Left colon (tissue), 2 donors: ENCODE data around the gene SPIN3. TPM values are rescaled to one million over a fixed set of nuclear protein-coding genes. Genes with fewer than 3 reads are reported as not detected.
"Not testable (repeated sequence)": the region's sequence is repeated elsewhere in the genome, so short reads cannot be mapped to it uniquely, and the experiment has no call there.

Experiments
- ATAC-seq: fragments of 200-7000 bp; cut with Tn5 transposase; one replicate; pipeline ENCODE4 v1.9.1; 2020; ENCODE audit warnings: mild to moderate bottlenecking, moderate library complexity
- DNase-seq, 2 donors: peaks; one replicate each; pipeline ENCODE4 v3.0.0-alpha.2; 2020
- intact Hi-C, 2 donors: fragments of 100-400 bp; cut with DNase I in 1 of 2; cut with micrococcal nuclease in 1 of 2; formaldehyde crosslinking; loops; one replicate each; pipeline versions ENCODE4 v1.11.2 to v1.14.0; 2022; cut with DNase I, micrococcal nuclease
- long read RNA-seq: library from polyadenylated mRNA; unstranded; transcript quantifications from one replicate; pipeline ENCODE4 v2.0.0, GENCODE V29; 2021
- total RNA-seq, 2 donors: library from RNA; stranded (reverse); fragmentation: NEBNext Ultra II Directional; extraction: Animal tissue kit (Norgen Biotek cat#: 25700); gene quantifications; one replicate each; pipeline ENCODE4 v1.2.1, GENCODE V29; 2021
- donor health status: DM: no; HTN: no; CAD: no.
- donor health status: DM: yes; HTN: yes; CAD: no.

The SPIN3 gene
- 1 to 10 TPM; 6.6 to 8.9 TPM for total RNA-seq
- long read RNA-seq, full-length matches to known transcripts = 6 of 6 reads
- long read RNA-seq, partial matches to known transcripts = 0 of 6 reads
- long read RNA-seq, other reads (novel, unspliced or antisense) = 0 of 6 reads

- peak; percentile 100 for ATAC-seq
- intact Hi-C loops = no loop called here
- peak; percentile 88 to 90 for DNase-seq
Observed at GRCh38 chrX:56995271-56995994, at the start of gene SPIN3. TSS of gene SPIN3 (minus strand) at chrX:56995541. CDS start at chrX:56994947, 594 bp downstream.

DNA sequence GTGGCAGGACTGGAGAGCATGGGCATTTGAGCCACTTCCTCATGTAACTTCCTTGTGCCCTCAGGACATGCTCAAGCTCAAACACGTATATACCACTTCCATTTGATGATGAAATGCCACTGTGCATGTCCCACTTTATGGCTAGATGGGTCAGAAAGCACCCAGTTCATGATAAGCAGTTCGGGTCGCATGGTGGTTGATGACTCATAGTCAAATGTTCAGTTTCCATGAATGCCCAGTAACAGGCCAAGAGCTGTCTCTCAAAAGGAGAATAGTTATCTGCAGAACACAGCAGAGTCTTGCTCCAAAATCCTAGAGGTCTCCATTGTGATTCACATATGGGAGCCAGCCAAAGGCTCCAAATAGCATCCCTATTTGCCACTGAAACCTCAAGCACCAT, 48.9 kb upstream of the SPIN3 start:
- ATAC-seq (no peak), DNase-seq (no peak)
- intact Hi-C loops = no loop called here

DNA sequence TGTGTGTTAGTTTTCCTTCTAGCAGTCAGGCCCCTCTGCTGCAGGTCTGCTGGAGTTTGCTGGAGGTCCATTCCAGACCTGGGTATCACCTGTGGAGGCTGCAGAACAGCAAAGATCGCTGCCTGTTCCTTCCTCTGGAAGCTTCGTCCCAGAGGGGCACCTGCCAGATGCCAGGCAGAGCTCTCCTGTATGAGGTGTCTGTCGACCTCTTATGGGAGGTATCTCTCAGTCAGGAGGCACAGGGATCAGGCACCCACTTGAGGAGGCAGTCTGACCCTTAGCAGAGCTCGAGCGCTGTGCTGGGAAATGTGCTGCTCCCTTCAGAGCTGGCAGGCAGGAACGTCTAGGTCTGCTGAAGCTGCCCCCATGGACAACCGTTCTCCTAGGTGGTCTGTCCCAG, 41.9 kb upstream of the SPIN3 start:
- ATAC-seq, intact Hi-C loops, DNase-seq: not testable (repeated sequence)

DNA sequence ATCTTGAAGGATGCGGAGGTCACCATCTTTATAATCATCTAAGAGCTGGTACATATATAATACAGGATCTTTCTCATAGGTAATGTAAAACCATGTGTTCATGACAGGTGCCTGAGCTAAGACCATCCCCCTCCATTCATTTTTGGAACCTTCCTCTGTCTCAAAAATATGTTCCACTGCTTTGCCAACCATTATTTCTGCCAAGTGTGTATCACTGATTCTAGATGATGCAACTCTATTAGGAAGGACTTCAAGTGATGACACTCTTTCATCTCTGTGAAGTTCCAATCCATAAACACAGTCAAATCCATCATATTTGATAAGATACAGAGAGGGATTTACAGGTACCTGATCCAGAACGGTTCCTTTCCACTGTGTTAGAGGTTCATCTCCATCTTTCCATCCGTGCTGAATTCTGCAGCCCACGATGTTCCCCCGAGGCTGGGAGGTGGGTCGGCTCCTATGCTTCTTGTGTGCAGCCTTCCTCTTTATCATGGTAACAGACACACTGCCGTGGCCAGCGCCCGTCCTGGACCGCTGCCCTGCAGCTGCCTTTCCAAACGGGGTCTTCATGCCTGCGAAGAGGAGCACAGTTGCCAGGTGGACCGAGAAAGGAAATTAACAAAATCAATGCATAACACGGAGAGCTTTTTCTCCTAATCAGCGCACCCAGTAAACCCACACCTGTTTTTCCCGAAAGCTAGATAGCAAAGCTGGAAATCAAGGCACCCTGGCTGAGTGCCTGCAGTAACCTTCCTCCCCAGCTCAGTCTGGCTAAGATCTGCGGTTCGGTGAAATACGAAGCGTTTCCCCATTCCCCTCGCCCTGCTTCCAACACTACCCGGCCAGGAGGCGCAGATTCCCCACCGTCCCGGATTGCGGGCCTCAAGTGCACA, 718 bp downstream of the SPIN3 start:
- ATAC-seq = peak; percentile 36
- intact Hi-C loops = no loop called here
- no peak for DNase-seq

- no peak for ATAC-seq
- no peak for DNase-seq
- intact Hi-C loops = no loop called here
Observed at GRCh38 chrX:56987741-56988140, 7.6 kb downstream of the SPIN3 start.

GRCh38 chrX:56986138-56986537, 9.2 kb downstream of the SPIN3 start:
- intact Hi-C loops = no loop called here
- no peak for DNase-seq
- ATAC-seq = no peak

GRCh38 chrX:56978172-56978571, 17.2 kb downstream of the SPIN3 start:
- ATAC-seq (peak; percentile 83), DNase-seq (peak in 1 of 2 donors; percentile 11)
- intact Hi-C loops = no loop called here

DNA sequence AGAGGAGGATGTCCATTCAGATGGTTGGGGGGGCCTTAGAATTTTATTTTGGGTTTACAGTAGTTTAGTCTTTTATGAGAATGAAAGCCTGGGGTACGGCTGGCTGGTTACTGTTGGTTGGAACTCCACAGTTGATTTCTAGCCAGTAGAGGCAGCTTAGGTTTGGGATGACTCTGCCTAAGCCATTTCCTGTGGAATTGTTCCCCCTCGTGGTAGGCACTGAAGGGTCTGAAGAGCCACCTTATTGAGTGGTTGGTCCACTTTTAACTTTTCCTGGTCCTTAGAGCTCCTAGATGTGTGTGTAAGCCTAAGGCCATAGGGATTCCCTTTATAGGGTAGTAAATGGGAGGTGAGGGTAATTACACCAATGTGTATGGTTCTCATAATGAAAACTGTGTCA, 19.7 kb downstream of the SPIN3 start:
- intact Hi-C loops = no loop called here
- ATAC-seq = peak; percentile 68
- DNase-seq = no peak

DNA sequence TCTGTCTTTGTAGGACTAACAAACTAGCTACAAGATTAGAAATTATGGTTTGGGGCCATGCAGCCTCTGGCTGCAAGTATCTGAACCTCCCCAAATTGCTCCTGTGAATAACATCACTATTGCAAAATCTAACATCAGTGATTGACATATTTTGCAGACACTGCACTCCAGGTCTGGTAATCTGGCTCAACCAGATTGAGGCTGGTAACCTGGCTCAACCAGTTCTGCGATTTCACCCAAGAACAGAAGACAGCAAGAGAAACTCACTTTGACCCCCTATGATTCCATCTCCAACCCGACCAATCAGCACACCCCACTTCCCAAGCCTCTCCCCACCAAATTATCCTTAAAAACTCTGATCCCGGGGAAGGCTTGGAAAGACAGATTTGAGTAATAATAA, 20.9 kb downstream of the SPIN3 start:
- ATAC-seq (no peak), DNase-seq (no peak)
- intact Hi-C loops = no loop called here

DNA sequence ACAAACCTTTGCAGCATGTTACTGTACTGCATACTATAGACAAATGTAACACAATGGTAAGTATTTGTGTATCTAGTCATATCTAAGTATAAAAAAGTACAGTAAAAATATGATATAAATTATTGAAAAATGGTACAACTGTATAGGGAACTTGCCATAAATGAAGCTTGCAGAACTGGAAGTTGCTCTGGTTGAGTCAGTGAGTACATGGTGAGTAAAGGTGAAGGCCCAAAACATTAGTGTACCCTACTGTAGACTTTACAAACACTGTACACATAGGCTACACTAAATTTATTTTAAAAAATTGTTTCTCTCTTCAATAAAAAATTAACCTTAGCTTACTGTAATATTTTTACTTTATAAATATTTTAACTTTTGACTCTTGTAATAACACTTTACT, 25.8 kb downstream of the SPIN3 start:
- no peak for ATAC-seq
- intact Hi-C loops = no loop called here
- DNase-seq = no peak

- ATAC-seq (no peak), DNase-seq (no peak)
- intact Hi-C loops = no loop called here
Observed at GRCh38 chrX:56968980-56969379, 26.4 kb downstream of the SPIN3 start.

DNA sequence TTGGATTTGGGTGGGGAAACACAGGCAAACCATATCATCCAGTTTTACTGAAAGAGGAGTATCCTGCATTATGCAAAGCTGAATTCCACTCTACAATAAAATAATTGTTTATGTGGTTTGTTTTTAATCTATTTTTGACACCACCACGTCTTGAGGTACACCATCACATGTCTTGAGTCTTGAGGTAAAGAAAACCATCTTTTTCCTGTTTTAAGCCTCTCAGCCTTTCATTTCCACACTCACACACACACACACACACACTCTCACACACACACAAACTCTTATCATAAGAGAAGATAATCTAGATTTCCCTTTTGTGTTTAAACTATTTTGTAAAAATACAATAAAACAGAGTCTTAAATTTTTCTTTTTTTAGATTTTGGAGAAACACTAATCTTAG, 32.0 kb downstream of the SPIN3 start:
- intact Hi-C loops = no loop called here
- DNase-seq (no peak), ATAC-seq (no peak)

DNA sequence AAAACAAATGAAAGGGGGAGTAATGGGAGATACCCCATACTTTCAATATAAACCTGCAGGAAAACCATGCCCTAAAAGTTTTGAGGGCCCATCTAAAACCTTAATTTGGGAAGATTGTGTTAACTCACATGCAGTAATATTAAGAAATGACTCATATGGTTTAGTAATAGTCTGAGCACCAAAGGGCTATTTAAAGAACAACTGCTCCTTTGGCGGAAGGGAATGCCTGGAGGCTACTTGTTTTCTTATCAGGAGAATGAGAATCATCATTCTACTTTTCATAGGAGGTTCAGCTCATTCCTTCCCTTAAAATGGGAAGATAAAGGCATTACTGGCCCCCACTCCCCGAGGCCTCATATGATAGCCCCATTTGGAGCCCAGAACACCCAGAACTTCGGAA, 47.6 kb downstream of the SPIN3 start:
- ATAC-seq (no peak), DNase-seq (no peak)
- intact Hi-C loops = no loop called here

GRCh38 chrX:56946201-56946600, 49.1 kb downstream of the SPIN3 start:
- DNase-seq = peak in 1 of 2 donors; percentile 36
- ATAC-seq, intact Hi-C loops: not testable (repeated sequence)

GRCh38 chrX:56945226-56945625, 50.1 kb downstream of the SPIN3 start:
- peak; percentile 29 for ATAC-seq
- DNase-seq, intact Hi-C loops: not testable (repeated sequence)

GRCh38 chrX:56943264-56943663, 52.1 kb downstream of the SPIN3 start:
- DNase-seq = no peak
- intact Hi-C loops = no loop called here
- ATAC-seq = no peak
